ENCODE results near the gene SHFL. TPM values are rescaled to one million over a fixed set of nuclear protein-coding genes. Genes with fewer than 3 reads are reported as not detected.

SHFL gene
- total RNA-seq, 1 experiment from 2014 or later, result 22.8 TPM

GRCh38 chr19:10104665-10105508 lies 18.8 kb downstream of the SHFL start:
- DNase-seq (ENCODE audit: low read depth, low spot score), result no peak
- in situ Hi-C loops (cut with HindIII; ENCODE audit: low pct_unique_long_range_greater_than_20kb, low sequenced_read_pairs), result no loop called here

GRCh38 chr19:10105509-10106099 lies 19.5 kb downstream of the SHFL start:
- no peak for DNase-seq (ENCODE audit: low read depth, low spot score)
- in situ Hi-C loops (cut with HindIII; ENCODE audit: low pct_unique_long_range_greater_than_20kb, low sequenced_read_pairs), result no loop called here

GRCh38 chr19:10106100-10106936 lies 20.2 kb downstream of the SHFL start, which contains the start of gene PPAN:
Gene PPAN (plus strand): TSS chr19:10106362. CDS start chr19:10106395, 33 bp downstream.
- in situ Hi-C loops (cut with HindIII; ENCODE audit: low pct_unique_long_range_greater_than_20kb, low sequenced_read_pairs), result no loop called here
- peak; percentile 97 for DNase-seq (ENCODE audit: low read depth, low spot score)

- DNase-seq (ENCODE audit: low read depth, low spot score), result no peak
- in situ Hi-C loops (cut with HindIII; ENCODE audit: low pct_unique_long_range_greater_than_20kb, low sequenced_read_pairs), result no loop called here
Measured at GRCh38 chr19:10107254-10107653, 21.1 kb downstream of the SHFL start.

- in situ Hi-C loops (cut with HindIII; ENCODE audit: low pct_unique_long_range_greater_than_20kb, low sequenced_read_pairs), result no loop called here
- DNase-seq (ENCODE audit: low read depth, low spot score), result no peak
Measured at GRCh38 chr19:10107817-10108367, 21.8 kb downstream of the SHFL start.

GRCh38 chr19:10109528-10109927 lies 23.4 kb downstream of the SHFL start:
- no peak for DNase-seq (ENCODE audit: low read depth, low spot score)
- in situ Hi-C loops (cut with HindIII; ENCODE audit: low pct_unique_long_range_greater_than_20kb, low sequenced_read_pairs), result no loop called here

- no peak for DNase-seq (ENCODE audit: low read depth, low spot score)
- in situ Hi-C loops (cut with HindIII; ENCODE audit: low pct_unique_long_range_greater_than_20kb, low sequenced_read_pairs), result no loop called here
Measured at GRCh38 chr19:10110076-10110971, 24.2 kb downstream of the SHFL start.

GRCh38 chr19:10110972-10111317 lies 24.8 kb downstream of the SHFL start:
- in situ Hi-C loops (cut with HindIII; ENCODE audit: low pct_unique_long_range_greater_than_20kb, low sequenced_read_pairs), result no loop called here
- no peak for DNase-seq (ENCODE audit: low read depth, low spot score)

GRCh38 chr19:10111405-10111811 lies 25.3 kb downstream of the SHFL start, which contains the start of gene P2RY11:
Gene P2RY11 (plus strand): TSS chr19:10111693. CDS start chr19:10111722, 29 bp downstream.
- DNase-seq (ENCODE audit: low read depth, low spot score), result no peak
- in situ Hi-C loops (cut with HindIII; ENCODE audit: low pct_unique_long_range_greater_than_20kb, low sequenced_read_pairs), result no loop called here

GRCh38 chr19:10112037-10112761 lies 26.1 kb downstream of the SHFL start:
- no peak for DNase-seq (ENCODE audit: low read depth, low spot score)
- in situ Hi-C loops (cut with HindIII; ENCODE audit: low pct_unique_long_range_greater_than_20kb, low sequenced_read_pairs), result no loop called here

- in situ Hi-C loops (cut with HindIII; ENCODE audit: low pct_unique_long_range_greater_than_20kb, low sequenced_read_pairs), result no loop called here
- peak; percentile 63 for DNase-seq (ENCODE audit: low read depth, low spot score)
Measured at GRCh38 chr19:10112895-10113591, 26.9 kb downstream of the SHFL start.

GRCh38 chr19:10113592-10113963 lies 27.5 kb downstream of the SHFL start:
- in situ Hi-C loops (cut with HindIII; ENCODE audit: low pct_unique_long_range_greater_than_20kb, low sequenced_read_pairs), result no loop called here
- DNase-seq (ENCODE audit: low read depth, low spot score), result no peak

- no peak for DNase-seq (ENCODE audit: low read depth, low spot score)
- in situ Hi-C loops (cut with HindIII; ENCODE audit: low pct_unique_long_range_greater_than_20kb, low sequenced_read_pairs), result no loop called here
Measured at GRCh38 chr19:10113964-10114650, 28.0 kb downstream of the SHFL start.

GRCh38 chr19:10114651-10115391 lies 28.7 kb downstream of the SHFL start:
- in situ Hi-C loops (cut with HindIII; ENCODE audit: low pct_unique_long_range_greater_than_20kb, low sequenced_read_pairs), result no loop called here
- DNase-seq (ENCODE audit: low read depth, low spot score), result no peak
